Aorta (tissue), 5 donors: Measurements from ENCODE around the gene OR2V2. TPM values are rescaled to one million over a fixed set of nuclear protein-coding genes. Genes with fewer than 3 reads are reported as not detected.
"Not testable (repeated sequence)": the region's sequence is repeated elsewhere in the genome, so short reads cannot be mapped to it uniquely, and the experiment has no call there.

ENCODE experiments used
- ATAC-seq: fragments of 200-7000 bp; cut with Tn5 transposase; one replicate; pipeline ENCODE4 v1.9.1; 2022; ENCODE audit warnings: moderate library complexity; ENCODE audit not compliant: low FRiP score
- DNase-seq, 2 donors: peaks; one replicate each; pipeline ENCODE4 v3.0.0-alpha.2; 2020
- H3K27ac ChIP-seq, 2 donors: one replicate each; pipeline ENCODE4 v1.5.1; 2013; ENCODE audit warnings: low read length in 2 of 2, mild to moderate bottlenecking in 2 of 2, moderate library complexity in 2 of 2, control low read depth in 1 of 2, inconsistent platforms in 1 of 2, low read depth in 1 of 2
- H3K27me3 ChIP-seq, 2 donors: one replicate each; pipeline ENCODE4 v1.6.1; 2013; ENCODE audit warnings: control low read depth in 1 of 2, low read length in 1 of 2, mild to moderate bottlenecking in 1 of 2, moderate library complexity in 1 of 2; ENCODE audit not compliant: insufficient read depth in 2 of 2, control insufficient read depth in 1 of 2
- H3K36me3 ChIP-seq, 2 donors: one replicate each; pipeline ENCODE4 v1.6.1; 2013; ENCODE audit warnings: control low read depth in 1 of 2, low read length in 1 of 2, mild to moderate bottlenecking in 1 of 2; ENCODE audit not compliant: insufficient read depth in 2 of 2, control insufficient read depth in 1 of 2
- H3K4me1 ChIP-seq, 2 donors: one replicate each; pipeline ENCODE4 v1.6.1; 2013; ENCODE audit warnings: low read length in 2 of 2, control low read depth in 1 of 2, mild to moderate bottlenecking in 1 of 2, moderate library complexity in 1 of 2; ENCODE audit not compliant: insufficient read depth in 2 of 2, control insufficient read depth in 1 of 2
- H3K4me3 ChIP-seq, 2 donors: one replicate each; pipeline ENCODE4 v1.5.1; 2013; ENCODE audit warnings: low read length in 2 of 2, control low read depth in 1 of 2, mild to moderate bottlenecking in 1 of 2
- H3K9me3 ChIP-seq: one replicate; pipeline ENCODE4 v1.6.1; 2013; ENCODE audit warnings: mild to moderate bottlenecking, low read length; ENCODE audit not compliant: control insufficient read depth
- WGBS, 2 donors: extraction: QIAGEN DNeasy Blood & Tissue Kit; methylation state at CpG; one replicate each; pipeline ENCODE4 v1.1.7; 2013; 5-methylcytosine and 5-hydroxymethylcytosine counted together
- intact Hi-C, 2 donors: fragments of 100-400 bp; cut with DNase I; formaldehyde crosslinking; loops; one replicate each; pipeline versions ENCODE4 v1.14.2 to v1.15.0; 2022
- polyA plus RNA-seq, 2 donors: library from polyadenylated mRNA; stranded (reverse); fragments of 200-250 nt; gene quantifications; one replicate each; pipeline ENCODE4 v1.2.3, GENCODE V29; 2013
- total RNA-seq, 2 donors: library from RNA; stranded (reverse); fragmentation: NEBNext Ultra II Directional; extraction: Animal tissue kit (Norgen Biotek cat#: 25700); gene quantifications; one replicate each; pipeline ENCODE4 v1.2.1, GENCODE V29; 2021
- donor health status: healthy with polysubstance abuse.
- donor health status: Bipolar disorder and iron deficiency.
- donor health status: DM: no; HTN: no; CAD: no.
- donor health status: DM: no; HTN: no; CAD: no.
- donor health status: DM: yes; HTN: yes; CAD: no.

The OR2V2 gene
- total and polyA plus RNA-seq, 4 donors, result not detected

- no peak overlapping the region for H3K4me3 ChIP-seq
- DNase-seq, result no peak
- no peak overlapping the region for H3K27ac ChIP-seq
- WGBS, 2 donors, result 82 to 84% methylated on average over 3 of the region's 3 CpGs
- H3K36me3 ChIP-seq, result no peaks in the 10 kb centered on the region
- H3K27me3 ChIP-seq, result no peaks in the 10 kb centered on the region
- intact Hi-C loops, result no loop called here
- no peak for ATAC-seq
- H3K4me1 ChIP-seq, result no peaks in the 10 kb centered on the region
- no peaks in the 10 kb centered on the region for H3K9me3 ChIP-seq
These were observed 22.9 kb upstream of the OR2V2 start for GRCh38 chr5:181124526-181124925.

- DNase-seq (no peak), ATAC-seq (no peak)
- Histone ChIP-seq H3K27ac (no peak overlapping the region), H3K4me1 (no peaks in the 10 kb centered on the region), H3K9me3 (no peaks in the 10 kb centered on the region), H3K36me3 (no peaks in the 10 kb centered on the region), H3K4me3 (no peak overlapping the region), H3K27me3 (peaks cover 0 to 1% of the 10 kb centered on the region in 2 donors)
- intact Hi-C loops, result no loop called here
- WGBS, 2 donors, result 64 to 67% methylated on average over 18 of the region's 18 CpGs
These were observed 20.5 kb upstream of the OR2V2 start for GRCh38 chr5:181126841-181127240.

- no peak for ATAC-seq
These were observed 19.9 kb upstream of the OR2V2 start for GRCh38 chr5:181127456-181127855.

GRCh38 chr5:181127907-181128626 lies 19.3 kb upstream of the OR2V2 start:
- H3K36me3 ChIP-seq, result no peaks in the 10 kb centered on the region
- no peak overlapping the region for H3K27ac ChIP-seq
- ATAC-seq, result no peak
- H3K9me3 ChIP-seq, result no peaks in the 10 kb centered on the region
- intact Hi-C loops, result no loop called here
- H3K27me3 ChIP-seq, result peaks cover 0 to 1% of the 10 kb centered on the region in 2 donors
- no peak for DNase-seq
- H3K4me1 ChIP-seq, result no peaks in the 10 kb centered on the region
- no peak overlapping the region for H3K4me3 ChIP-seq
- 60 to 65% methylated on average over 15 of the region's 15 CpGs for WGBS, 2 donors

More at GRCh38 chr5:181127456-181127855, 19.9 kb upstream of the OR2V2 start:
- no peak overlapping the region for H3K4me3 ChIP-seq
- H3K27ac ChIP-seq, result no peak overlapping the region
- 88 to 89% methylated on average over 10 of the region's 10 CpGs for WGBS, 2 donors
- DNase-seq, result no peak
- no peaks in the 10 kb centered on the region for H3K36me3 ChIP-seq
- H3K27me3 ChIP-seq, result peaks cover 0 to 1% of the 10 kb centered on the region in 2 donors
- intact Hi-C loops, result no loop called here
- no peaks in the 10 kb centered on the region for H3K4me1 ChIP-seq
- H3K9me3 ChIP-seq, result no peaks in the 10 kb centered on the region

- H3K4me1 ChIP-seq, result no peaks in the 10 kb centered on the region
- WGBS, 2 donors, result 44 to 47% methylated on average over 7 of the region's 7 CpGs
- H3K27me3 ChIP-seq, result peaks cover 0 to 1% of the 10 kb centered on the region in 2 donors
- ATAC-seq, result no peak
- H3K27ac ChIP-seq, result no peak overlapping the region
- H3K36me3 ChIP-seq, result no peaks in the 10 kb centered on the region
- H3K4me3 ChIP-seq, result no peak overlapping the region
- intact Hi-C loops, result no loop called here
- no peaks in the 10 kb centered on the region for H3K9me3 ChIP-seq
- DNase-seq, result no peak
These were observed 17.8 kb upstream of the OR2V2 start for GRCh38 chr5:181129601-181130000.

GRCh38 chr5:181130081-181130480 lies 17.3 kb upstream of the OR2V2 start:
- H3K9me3 ChIP-seq, H3K27me3 ChIP-seq, H3K27ac ChIP-seq, DNase-seq, H3K4me1 ChIP-seq, ATAC-seq, intact Hi-C loops, H3K4me3 ChIP-seq, H3K36me3 ChIP-seq: not testable (repeated sequence)
- WGBS, 2 donors, result 67 to 73% methylated on average over 8 to 9 of the region's 9 CpGs

- H3K27me3 ChIP-seq, result peaks cover 0 to 1% of the 10 kb centered on the region in 2 donors
- H3K4me1 ChIP-seq, result no peaks in the 10 kb centered on the region
- H3K36me3 ChIP-seq, result no peaks in the 10 kb centered on the region
- H3K27ac ChIP-seq, result no peak within 1 kb of the TSS
- DNase-seq (no peak), ATAC-seq (no peak)
- intact Hi-C loops, result no loop called here
- no peaks in the 10 kb centered on the region for H3K9me3 ChIP-seq
- 69 to 72% methylated on average over 14 of the region's 14 CpGs for WGBS, 2 donors
- no peak within 1 kb of the TSS for H3K4me3 ChIP-seq
These were observed 16.4 kb upstream of the OR2V2 start, which contains the start of gene OR2V1 for GRCh38 chr5:181130832-181131496. TSS of gene OR2V1 (minus strand) at chr5:181131169. CDS start at chr5:181125304, 5,865 bp downstream.

- 83 to 84% methylated on average over 11 of the region's 11 CpGs for WGBS, 2 donors
- intact Hi-C loops, result no loop called here
- ATAC-seq, result no peak
- H3K4me1 ChIP-seq, result no peaks in the 10 kb centered on the region
- no peak overlapping the region for H3K27ac ChIP-seq
- no peak overlapping the region for H3K4me3 ChIP-seq
- H3K9me3 ChIP-seq, result no peaks in the 10 kb centered on the region
- peaks cover 0 to 1% of the 10 kb centered on the region in 2 donors for H3K27me3 ChIP-seq
- DNase-seq, result no peak
- H3K36me3 ChIP-seq, result no peaks in the 10 kb centered on the region
These were observed 15.9 kb upstream of the OR2V2 start for GRCh38 chr5:181131514-181131913.

GRCh38 chr5:181133083-181133482 lies 14.3 kb upstream of the OR2V2 start:
- 77 to 78% methylated on average over 3 of the region's 3 CpGs for WGBS, 2 donors

More at GRCh38 chr5:181133083-181133482, 14.3 kb upstream of the OR2V2 start:
- Histone ChIP-seq H3K36me3 (no peaks in the 10 kb centered on the region), H3K27me3 (peaks cover 0 to 1% of the 10 kb centered on the region in 2 donors), H3K4me1 (no peaks in the 10 kb centered on the region), H3K4me3 (no peak overlapping the region), H3K27ac (no peak overlapping the region), H3K9me3 (no peaks in the 10 kb centered on the region)
- intact Hi-C loops, result no loop called here
- ATAC-seq, result no peak
- no peak for DNase-seq
